Fibroblast of lung (primary cell): ENCODE data around the gene PNMA6E. TPM values are rescaled to one million over a fixed set of nuclear protein-coding genes. Genes with fewer than 3 reads are reported as not detected.

Experiments
- DNase-seq, 2 donors: peaks; one replicate each; pipeline versions ENCODE4 v3.0.0 to v3.0.0-alpha.2; 2010; ENCODE audit warnings: low read depth in 2 of 2
- H2AFZ ChIP-seq: 2 replicates; pipeline ENCODE4 v1.5.1; 2012; ENCODE audit warnings: low read length, control low read depth, inconsistent platforms
- H3K27ac ChIP-seq: 2 replicates; pipeline ENCODE4 v1.5.1; 2011; ENCODE audit warnings: low read length, control low read depth; ENCODE audit not compliant: insufficient read depth
- H3K27me3 ChIP-seq: 2 replicates; pipeline ENCODE4 v1.5.1; 2011; ENCODE audit warnings: mild to moderate bottlenecking, low read length; ENCODE audit not compliant: control insufficient read depth, insufficient read depth
- H3K36me3 ChIP-seq: 2 replicates; pipeline ENCODE4 v1.5.1; 2011; ENCODE audit warnings: low read length; ENCODE audit not compliant: control insufficient read depth, insufficient read depth
- H3K4me1 ChIP-seq: 2 replicates; pipeline ENCODE4 v1.5.1; 2011; ENCODE audit warnings: low read length; ENCODE audit not compliant: control insufficient read depth, insufficient read depth; ENCODE audit errors: extremely low read depth
- H3K4me2 ChIP-seq: 2 replicates; pipeline ENCODE4 v1.5.1; 2011; ENCODE audit warnings: low read length, control low read depth; ENCODE audit not compliant: insufficient read depth; ENCODE audit errors: extremely low read depth
- H3K4me3 ChIP-seq, 4 experiments: fragments of 200-600 bp in 1 of 4; sonication (generic) in 1 of 4; replicated peaks in 1 of 4; 2 replicates each; pipeline ENCODE4 v1.5.1; 2011 to 2016; ENCODE audit warnings: low read length in 4 of 4, low read depth in 3 of 4, mild to moderate bottlenecking in 3 of 4, control low read depth in 2 of 4, inconsistent platforms in 1 of 4, mixed read lengths in 1 of 4; ENCODE audit not compliant: insufficient read depth in 1 of 4; ENCODE audit errors: control extremely low read depth in 1 of 4
- H3K79me2 ChIP-seq: 2 replicates; pipeline ENCODE4 v1.5.1; 2012; ENCODE audit warnings: mild to moderate bottlenecking, low read length, inconsistent platforms; ENCODE audit not compliant: control insufficient read depth, insufficient read depth
- H3K9ac ChIP-seq: 2 replicates; pipeline ENCODE4 v1.5.1; 2011; ENCODE audit warnings: mild to moderate bottlenecking, low read length, control low read depth; ENCODE audit not compliant: insufficient read depth
- H3K9me3 ChIP-seq: 2 replicates; pipeline ENCODE4 v1.5.1; 2012; ENCODE audit warnings: low read depth, low read length; ENCODE audit not compliant: control insufficient read depth, insufficient read depth
- H4K20me1 ChIP-seq: 2 replicates; pipeline ENCODE4 v1.5.1; 2011; ENCODE audit warnings: low read length; ENCODE audit not compliant: control insufficient read depth, insufficient read depth; ENCODE audit errors: extremely low read depth
- EZH2 ChIP-seq: IDR thresholded peaks from 2 replicates; pipeline ENCODE4 v1.5.1; 2012; ENCODE audit warnings: low read length, control low read depth, mild to moderate bottlenecking; ENCODE audit errors: missing control alignments
- polyA plus RNA-seq, 2 donors: library from polyadenylated mRNA; depleted of rRNA in 1 of 2; stranded (reverse) in 1 of 2; unstranded in 1 of 2; fragments of >200 nt; gene quantifications; 2 replicates each; pipeline ENCODE4 v1.2.1, GENCODE V29; 2011 to 2012; ENCODE audit warnings: missing spikeins in 1 of 2
- total RNA-seq: library from RNA; depleted of rRNA; stranded (reverse); fragments of >200 nt; gene quantifications from 2 replicates; pipeline ENCODE4 v1.2.1, GENCODE V29; 2014
- TF ChIP-seq, protein P1 (sequence below), 2 donors: IDR thresholded peaks in 1 of 2; conservative IDR thresholded peaks in 1 of 2; 1 replicate in 1 of 2; 2 replicates in 1 of 2; pipeline ENCODE4 v1.5.1; 2011 to 2012; ENCODE audit warnings: low read length in 2 of 2, control low read depth in 1 of 2, inconsistent platforms in 1 of 2, low read depth in 1 of 2, mild to moderate bottlenecking in 1 of 2

Gene PNMA6E
- total and polyA plus RNA-seq, 2 donors (not counting 1 experiment from before 2014, with no cell fraction given) = not detected

GRCh38 chrX:153449368-153450113, 48.4 kb upstream of the PNMA6E start:
- H3K4me3 ChIP-seq = no peak overlapping the region
- no peaks in the 10 kb centered on the region for H3K79me2 ChIP-seq
- TF ChIP-seq, protein P1, sequence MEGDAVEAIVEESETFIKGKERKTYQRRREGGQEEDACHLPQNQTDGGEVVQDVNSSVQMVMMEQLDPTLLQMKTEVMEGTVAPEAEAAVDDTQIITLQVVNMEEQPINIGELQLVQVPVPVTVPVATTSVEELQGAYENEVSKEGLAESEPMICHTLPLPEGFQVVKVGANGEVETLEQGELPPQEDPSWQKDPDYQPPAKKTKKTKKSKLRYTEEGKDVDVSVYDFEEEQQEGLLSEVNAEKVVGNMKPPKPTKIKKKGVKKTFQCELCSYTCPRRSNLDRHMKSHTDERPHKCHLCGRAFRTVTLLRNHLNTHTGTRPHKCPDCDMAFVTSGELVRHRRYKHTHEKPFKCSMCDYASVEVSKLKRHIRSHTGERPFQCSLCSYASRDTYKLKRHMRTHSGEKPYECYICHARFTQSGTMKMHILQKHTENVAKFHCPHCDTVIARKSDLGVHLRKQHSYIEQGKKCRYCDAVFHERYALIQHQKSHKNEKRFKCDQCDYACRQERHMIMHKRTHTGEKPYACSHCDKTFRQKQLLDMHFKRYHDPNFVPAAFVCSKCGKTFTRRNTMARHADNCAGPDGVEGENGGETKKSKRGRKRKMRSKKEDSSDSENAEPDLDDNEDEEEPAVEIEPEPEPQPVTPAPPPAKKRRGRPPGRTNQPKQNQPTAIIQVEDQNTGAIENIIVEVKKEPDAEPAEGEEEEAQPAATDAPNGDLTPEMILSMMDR (conservative IDR thresholded peaks at IDR 0.05 in 1 of 2, IDR thresholded peaks at IDR 0.05 in 1 of 2; ENCODE audit: low read depth in 1 of 2, low read length in 2 of 2) = no peak
- no peak for TF ChIP-seq EZH2
- no peaks in the 10 kb centered on the region for H3K9me3 ChIP-seq
- H4K20me1 ChIP-seq = no peaks in the 10 kb centered on the region
- no peaks in the 10 kb centered on the region for H3K36me3 ChIP-seq
- DNase-seq = no peak
- H3K27ac ChIP-seq = no peak overlapping the region
- H3K27me3 ChIP-seq = no peaks in the 10 kb centered on the region
- no peaks in the 10 kb centered on the region for H3K4me1 ChIP-seq
- no peak overlapping the region for H2AFZ ChIP-seq
- H3K4me2 ChIP-seq = no peak overlapping the region
- H3K9ac ChIP-seq = no peak overlapping the region

- no peaks in the 10 kb centered on the region for H4K20me1 ChIP-seq
- H3K36me3 ChIP-seq = no peaks in the 10 kb centered on the region
- H3K27me3 ChIP-seq = no peaks in the 10 kb centered on the region
- no peaks in the 10 kb centered on the region for H3K79me2 ChIP-seq
- no peak overlapping the region for H3K4me3 ChIP-seq
- H3K27ac ChIP-seq = no peak overlapping the region
- no peak for DNase-seq
- no peaks in the 10 kb centered on the region for H3K9me3 ChIP-seq
- H3K4me1 ChIP-seq = no peaks in the 10 kb centered on the region
- no peak overlapping the region for H3K4me2 ChIP-seq
- H3K9ac ChIP-seq = no peak overlapping the region
- TF ChIP-seq, protein P1 (conservative IDR thresholded peaks at IDR 0.05 in 1 of 2, IDR thresholded peaks at IDR 0.05 in 1 of 2; ENCODE audit: low read depth in 1 of 2, low read length in 2 of 2) = no peak
- no peak for TF ChIP-seq EZH2
- no peak overlapping the region for H2AFZ ChIP-seq
These were observed 47.6 kb upstream of the PNMA6E start for GRCh38 chrX:153448556-153449367.

DNA sequence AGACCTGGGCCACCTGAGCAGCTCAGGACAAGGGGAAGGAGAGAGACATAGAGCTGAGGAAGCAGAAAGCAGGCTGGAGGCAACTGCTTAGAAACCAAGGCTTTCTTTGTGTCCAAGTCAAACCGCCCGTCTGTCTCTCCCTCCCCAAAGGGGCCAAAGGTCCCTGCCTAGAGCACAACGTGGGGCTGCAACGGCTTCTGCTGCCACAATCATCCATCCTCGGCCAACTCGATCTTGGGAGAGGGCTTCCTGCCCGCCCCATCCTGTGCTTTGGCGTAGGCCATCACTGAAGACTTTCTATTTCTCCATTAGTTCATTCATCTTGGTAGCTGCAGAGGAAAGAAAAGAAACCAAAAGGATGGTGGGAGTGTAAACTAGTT, 46.4 kb upstream of the PNMA6E start:
- Histone ChIP-seq H2AFZ (no peak overlapping the region), H3K9me3 (no peaks in the 10 kb centered on the region), H3K27ac (no peak overlapping the region), H4K20me1 (no peaks in the 10 kb centered on the region), H3K9ac (no peak overlapping the region), H3K4me2 (no peak overlapping the region), H3K4me3 (no peak overlapping the region), H3K79me2 (no peaks in the 10 kb centered on the region), H3K4me1 (no peaks in the 10 kb centered on the region), H3K36me3 (no peaks in the 10 kb centered on the region), H3K27me3 (no peaks in the 10 kb centered on the region)
- TF ChIP-seq, protein P1 (conservative IDR thresholded peaks at IDR 0.05 in 1 of 2, IDR thresholded peaks at IDR 0.05 in 1 of 2; ENCODE audit: low read depth in 1 of 2, low read length in 2 of 2) = no peak
- TF ChIP-seq EZH2 = no peak
- DNase-seq = no peak
